Measurements from ENCODE around the gene HAS3. TPM values are rescaled to one million over a fixed set of nuclear protein-coding genes. Genes with fewer than 3 reads are reported as not detected.

Gene HAS3
- polyA plus RNA-seq, 1 experiment: 0.62 TPM

DNA sequence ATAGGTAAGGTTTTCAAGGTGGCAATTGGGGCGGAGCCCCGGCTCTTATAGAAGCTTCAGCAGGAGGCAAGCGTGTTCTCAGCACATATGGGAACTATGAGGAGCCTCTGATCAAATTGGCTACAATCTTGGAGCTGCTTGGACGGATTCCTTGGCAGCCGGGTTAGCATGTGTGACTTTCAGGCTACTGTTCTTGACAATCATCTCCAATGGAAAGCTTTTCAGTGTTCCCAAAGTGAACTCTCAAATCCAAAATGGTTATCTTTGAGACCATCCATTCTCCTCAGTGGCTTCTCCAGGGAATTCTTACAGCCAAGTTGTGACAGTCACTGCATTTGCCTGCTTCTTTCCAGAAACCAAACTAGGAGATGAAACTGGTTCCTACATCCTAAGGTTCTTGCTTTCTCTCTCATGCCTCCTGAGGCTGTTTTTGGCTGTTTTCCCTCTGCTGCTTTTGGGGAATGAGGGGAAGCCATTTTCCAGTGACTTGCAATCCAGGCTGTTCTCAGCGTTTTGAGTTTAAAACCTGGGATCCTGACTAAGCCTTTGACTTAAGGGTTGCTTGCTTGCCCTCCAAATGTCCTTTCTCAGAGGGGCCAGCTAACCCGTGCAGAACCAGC lies 10.9 kb downstream of the HAS3 start:
- H3K27me3 ChIP-seq (ENCODE audit: control insufficient read depth, insufficient read depth, low read length): no peaks in the 10 kb centered on the region
- ChIA-PET POLR2A (no interaction called here), CTCF (interaction anchor here (0.6 to 3.9 kb wide), 5 partner anchors 7 to 1021 kb away, joined by 3 to 22 read pairs (median 3); no protein-coding TSS in a partner anchor)
- no peak overlapping the region for H3K27ac ChIP-seq (ENCODE audit: low read depth, low read length)
- no peaks in the 10 kb centered on the region for H3K9me3 ChIP-seq (ENCODE audit: control insufficient read depth, insufficient read depth, low read length)
- TF ChIP-seq, protein P1, sequence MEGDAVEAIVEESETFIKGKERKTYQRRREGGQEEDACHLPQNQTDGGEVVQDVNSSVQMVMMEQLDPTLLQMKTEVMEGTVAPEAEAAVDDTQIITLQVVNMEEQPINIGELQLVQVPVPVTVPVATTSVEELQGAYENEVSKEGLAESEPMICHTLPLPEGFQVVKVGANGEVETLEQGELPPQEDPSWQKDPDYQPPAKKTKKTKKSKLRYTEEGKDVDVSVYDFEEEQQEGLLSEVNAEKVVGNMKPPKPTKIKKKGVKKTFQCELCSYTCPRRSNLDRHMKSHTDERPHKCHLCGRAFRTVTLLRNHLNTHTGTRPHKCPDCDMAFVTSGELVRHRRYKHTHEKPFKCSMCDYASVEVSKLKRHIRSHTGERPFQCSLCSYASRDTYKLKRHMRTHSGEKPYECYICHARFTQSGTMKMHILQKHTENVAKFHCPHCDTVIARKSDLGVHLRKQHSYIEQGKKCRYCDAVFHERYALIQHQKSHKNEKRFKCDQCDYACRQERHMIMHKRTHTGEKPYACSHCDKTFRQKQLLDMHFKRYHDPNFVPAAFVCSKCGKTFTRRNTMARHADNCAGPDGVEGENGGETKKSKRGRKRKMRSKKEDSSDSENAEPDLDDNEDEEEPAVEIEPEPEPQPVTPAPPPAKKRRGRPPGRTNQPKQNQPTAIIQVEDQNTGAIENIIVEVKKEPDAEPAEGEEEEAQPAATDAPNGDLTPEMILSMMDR (IDR thresholded peaks at IDR 0.05; ENCODE audit: low read depth, low read length): no peak
- DNase-seq (ENCODE audit: low read depth, low spot score): no peak
- H3K4me3 ChIP-seq (ENCODE audit: low read depth, low read length): no peak overlapping the region

DNA sequence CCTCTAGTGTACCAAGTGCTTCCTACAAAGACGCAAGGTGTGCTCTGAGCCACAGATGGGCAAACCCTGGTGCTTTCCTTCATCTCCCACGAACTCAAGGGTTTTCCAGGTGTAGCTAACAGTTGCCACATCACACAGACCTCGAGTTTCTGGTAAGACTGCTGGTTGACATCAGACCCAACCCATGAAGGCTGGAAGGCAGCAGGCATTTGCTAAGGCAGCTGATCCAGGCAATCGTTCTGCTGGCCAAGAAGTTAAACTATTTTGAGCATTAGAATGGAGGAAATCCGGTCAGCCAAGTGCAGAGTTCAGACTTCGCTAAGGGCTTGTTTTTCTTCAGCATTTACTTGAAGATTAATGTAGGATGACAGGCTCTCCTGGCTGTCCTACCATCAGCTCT lies 11.5 kb downstream of the HAS3 start:
- no peaks in the 10 kb centered on the region for H3K27me3 ChIP-seq (ENCODE audit: control insufficient read depth, insufficient read depth, low read length)
- POLR2A ChIA-PET: interaction anchor here (0.7 kb wide), 1 partner anchor 755 kb away, joined by 4 read pairs; no protein-coding TSS in a partner anchor
- no peak overlapping the region for H3K4me3 ChIP-seq (ENCODE audit: low read depth, low read length)
- CTCF ChIA-PET: interaction anchor here (0.6 to 3.9 kb wide), 4 partner anchors 8 to 1022 kb away, joined by 3 to 22 read pairs (median 4); no protein-coding TSS in a partner anchor
- TF ChIP-seq, protein P1 (IDR thresholded peaks at IDR 0.05; ENCODE audit: low read depth, low read length): no peak
- no peak for DNase-seq (ENCODE audit: low read depth, low spot score)
- no peaks in the 10 kb centered on the region for H3K9me3 ChIP-seq (ENCODE audit: control insufficient read depth, insufficient read depth, low read length)
- H3K27ac ChIP-seq (ENCODE audit: low read depth, low read length): no peak overlapping the region

DNA sequence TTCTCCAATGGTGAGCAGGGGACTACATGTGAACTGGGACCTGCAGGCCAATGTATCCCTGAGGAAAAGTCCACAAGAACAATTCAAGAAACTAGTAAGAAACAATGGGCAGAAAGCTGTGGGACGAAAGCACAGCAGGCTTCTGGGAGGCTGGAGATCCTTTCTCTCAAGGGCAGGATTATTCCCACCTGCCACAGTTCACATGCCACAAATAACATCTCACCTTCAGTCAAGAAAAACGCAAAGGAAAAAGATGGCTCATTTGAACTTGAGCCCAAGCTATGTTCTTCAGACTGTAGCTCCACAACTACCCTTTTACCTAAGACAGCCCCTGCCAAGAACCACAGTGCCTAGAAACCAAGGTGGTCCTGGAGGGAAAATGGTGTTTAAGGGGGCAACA lies 13.0 kb downstream of the HAS3 start:
- H3K9me3 ChIP-seq (ENCODE audit: control insufficient read depth, insufficient read depth, low read length): no peaks in the 10 kb centered on the region
- DNase-seq (ENCODE audit: low read depth, low spot score): no peak
- no peak overlapping the region for H3K4me3 ChIP-seq (ENCODE audit: low read depth, low read length)
- peak overlapping the region; percentile 21 for H3K27ac ChIP-seq (ENCODE audit: low read depth, low read length)
- H3K27me3 ChIP-seq (ENCODE audit: control insufficient read depth, insufficient read depth, low read length): no peaks in the 10 kb centered on the region
- TF ChIP-seq, protein P1 (IDR thresholded peaks at IDR 0.05; ENCODE audit: low read depth, low read length): no peak
- ChIA-PET CTCF (interaction anchor here (3.9 kb wide), 1 partner anchor 271 kb away, joined by 22 read pairs; no protein-coding TSS in a partner anchor), POLR2A (no interaction called here)

DNA sequence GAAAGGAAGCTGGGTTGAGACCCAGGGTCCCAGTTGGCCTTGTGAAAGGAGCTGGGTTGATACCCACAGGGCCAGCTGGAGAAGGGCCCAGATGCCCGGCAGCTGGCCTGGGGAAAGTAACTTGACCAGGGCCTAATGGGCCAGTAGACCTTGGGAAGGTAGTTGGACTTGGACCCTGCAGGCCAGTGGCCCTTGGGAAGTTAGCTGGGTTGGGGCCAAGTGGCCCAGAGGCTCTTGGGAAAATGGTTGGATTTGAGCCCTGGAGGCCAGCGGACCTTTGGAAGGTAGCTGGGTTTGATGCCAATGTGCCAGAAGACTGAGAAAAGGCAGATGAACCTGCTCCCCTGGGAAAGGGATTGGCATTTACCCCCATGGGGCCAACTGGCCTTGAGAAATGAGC lies 13.5 kb downstream of the HAS3 start:
- no peaks in the 10 kb centered on the region for H3K9me3 ChIP-seq (ENCODE audit: control insufficient read depth, insufficient read depth, low read length)
- ChIA-PET CTCF (interaction anchor here (0.6 to 3.9 kb wide), 2 partner anchors 131 to 272 kb away, joined by 3 to 22 read pairs; no protein-coding TSS in a partner anchor), POLR2A (no interaction called here)
- no peak overlapping the region for H3K27ac ChIP-seq (ENCODE audit: low read depth, low read length)
- TF ChIP-seq, protein P1 (IDR thresholded peaks at IDR 0.05; ENCODE audit: low read depth, low read length): no peak
- DNase-seq (ENCODE audit: low read depth, low spot score): no peak
- no peak overlapping the region for H3K4me3 ChIP-seq (ENCODE audit: low read depth, low read length)
- no peaks in the 10 kb centered on the region for H3K27me3 ChIP-seq (ENCODE audit: control insufficient read depth, insufficient read depth, low read length)

DNA sequence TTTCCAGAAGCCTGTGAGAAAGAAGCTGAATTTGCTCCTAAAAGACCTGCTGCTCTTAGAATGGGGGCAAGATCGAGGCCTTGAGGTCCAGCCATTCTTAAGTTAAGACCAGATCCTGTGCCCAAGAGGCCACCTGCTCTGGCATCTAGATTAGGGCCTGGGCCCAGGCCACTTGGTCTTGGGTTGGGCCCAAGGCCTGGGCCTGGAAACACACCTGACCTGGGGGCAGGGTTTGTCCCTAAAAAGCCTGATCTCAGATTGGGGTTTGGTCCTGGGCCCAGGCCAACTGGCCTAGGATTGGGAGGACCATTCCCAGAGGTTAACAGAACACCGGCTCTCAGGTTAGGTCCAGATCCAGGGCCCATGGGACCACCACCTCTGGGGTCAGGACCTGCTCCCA lies 14.1 kb downstream of the HAS3 start:
- ChIA-PET CTCF (interaction anchor here (0.6 to 3.9 kb wide), 2 partner anchors 132 to 272 kb away, joined by 3 to 22 read pairs; no protein-coding TSS in a partner anchor), POLR2A (no interaction called here)
- Histone ChIP-seq H3K27me3 (ENCODE audit: control insufficient read depth, insufficient read depth, low read length) (no peaks in the 10 kb centered on the region), H3K27ac (ENCODE audit: low read depth, low read length) (no peak overlapping the region), H3K4me3 (ENCODE audit: low read depth, low read length) (no peak overlapping the region), H3K9me3 (ENCODE audit: control insufficient read depth, insufficient read depth, low read length) (no peaks in the 10 kb centered on the region)
- TF ChIP-seq, protein P1 (IDR thresholded peaks at IDR 0.05; ENCODE audit: low read depth, low read length): no peak
- DNase-seq (ENCODE audit: low read depth, low spot score): no peak

All from AG04450 (cell line).